CD4-positive, alpha-beta T cell treated with Interleukin-2 at 100 ng/mL for 4 hours (primary cell): ENCODE data around the gene ENPP6.

Experiments
- DNase-seq: peaks from one replicate; pipeline ENCODE4 v3.0.0-alpha.2; 2020; ENCODE audit warnings: low spot score

ENPP6 gene

GRCh38 chr4:184104419-184105101 lies 113.1 kb downstream of the ENPP6 start:
- no peak for DNase-seq

GRCh38 chr4:184103527-184104264 lies 114.0 kb downstream of the ENPP6 start:
- DNase-seq = no peak

- DNase-seq = no peak
Observed at GRCh38 chr4:184102927-184103326, 114.7 kb downstream of the ENPP6 start.

DNA sequence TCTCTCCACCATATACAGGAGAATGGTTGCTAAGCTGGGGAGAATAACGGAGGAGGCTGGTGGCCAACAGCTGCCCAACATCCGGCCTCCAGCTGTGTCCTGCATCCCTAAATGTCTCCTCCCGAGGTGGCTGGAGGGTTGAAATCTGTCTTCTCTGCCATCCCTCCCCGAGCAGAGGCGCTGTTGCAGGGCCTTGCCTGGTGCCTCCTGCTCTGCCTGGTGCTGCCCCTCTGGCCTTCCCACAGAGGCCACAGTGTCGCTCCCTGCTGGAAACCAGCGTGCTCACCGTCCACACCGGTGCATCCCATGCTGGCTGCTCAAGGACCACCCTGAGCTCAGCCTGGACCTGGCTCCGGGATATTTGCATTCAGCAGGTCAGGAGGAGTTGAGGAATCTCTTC lies 115.2 kb downstream of the ENPP6 start:
- DNase-seq = no peak

GRCh38 chr4:184101711-184102110 lies 116.0 kb downstream of the ENPP6 start:
- no peak for DNase-seq

- DNase-seq = no peak
Observed at GRCh38 chr4:184100297-184100885, 117.3 kb downstream of the ENPP6 start.

DNA sequence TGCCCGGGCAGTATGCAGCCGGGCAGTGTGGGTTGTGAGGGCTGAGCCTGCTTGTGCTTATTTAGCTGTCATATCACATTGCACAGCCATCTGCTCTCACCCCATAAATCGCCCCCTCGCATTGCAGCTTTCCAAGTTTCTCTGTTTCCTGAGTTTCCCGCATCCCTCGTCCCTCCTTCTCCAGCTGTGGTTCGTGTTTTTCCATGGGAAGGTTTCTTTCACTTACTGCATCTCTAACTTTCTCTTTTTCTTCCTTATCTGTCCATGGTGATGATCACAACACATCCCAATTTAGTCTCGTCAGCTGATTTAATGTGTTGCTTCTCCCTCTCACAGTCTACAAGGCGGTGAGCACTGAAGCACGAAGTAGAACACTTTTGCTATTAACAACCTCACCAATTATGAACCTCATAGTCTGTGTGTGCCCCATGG lies 118.1 kb downstream of the ENPP6 start:
- no peak for DNase-seq

DNA sequence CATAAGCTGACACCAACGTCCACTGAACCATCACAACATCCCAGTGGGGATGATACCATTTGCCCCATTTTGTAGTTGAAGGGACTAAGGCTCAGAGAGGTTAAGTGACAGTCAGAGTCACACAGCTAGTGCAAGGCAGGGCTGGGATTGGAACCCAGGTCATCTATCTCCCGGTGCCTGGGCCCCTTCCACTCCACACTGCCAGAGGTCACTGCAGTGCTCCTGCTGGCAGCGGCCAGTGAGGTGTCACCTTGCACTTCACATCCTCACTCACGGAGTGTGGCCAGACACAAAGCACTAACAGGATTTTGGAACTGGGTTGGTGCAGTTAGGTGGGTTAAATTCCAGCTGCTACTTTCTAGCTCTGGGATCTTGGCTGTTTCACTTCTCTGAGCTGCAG lies 118.7 kb downstream of the ENPP6 start:
- DNase-seq = no peak

- DNase-seq = no peak
Observed at GRCh38 chr4:184097815-184098214, 119.9 kb downstream of the ENPP6 start.

- no peak for DNase-seq
Observed at GRCh38 chr4:184097241-184097605, 120.5 kb downstream of the ENPP6 start.

GRCh38 chr4:184096561-184097240 lies 121.0 kb downstream of the ENPP6 start:
- DNase-seq = no peak

- no peak for DNase-seq
Observed at GRCh38 chr4:184094532-184095159, 123.0 kb downstream of the ENPP6 start.

- no peak for DNase-seq
Observed at GRCh38 chr4:184091986-184092385, 125.7 kb downstream of the ENPP6 start.

DNA sequence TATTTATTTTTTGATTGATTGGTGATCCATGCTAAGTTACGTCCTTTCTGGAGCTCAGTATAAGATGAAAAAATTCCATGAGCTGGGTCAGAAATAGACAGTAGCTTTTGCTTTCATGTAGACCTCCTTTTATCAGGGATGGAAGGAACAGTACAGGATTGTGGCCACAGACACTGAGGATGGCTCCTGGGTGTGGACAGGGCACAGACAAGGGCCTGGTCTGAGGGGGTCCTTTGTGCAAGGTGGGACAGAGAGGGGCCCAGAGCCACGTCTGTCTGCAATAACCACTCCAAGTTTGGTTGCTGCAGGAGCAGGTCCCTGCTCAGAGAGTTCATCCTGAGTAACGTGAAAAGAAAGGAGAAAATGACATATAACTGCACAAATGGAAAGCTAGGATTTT lies 127.1 kb downstream of the ENPP6 start:
- no peak for DNase-seq

- no peak for DNase-seq
Observed at GRCh38 chr4:184080674-184081073, 137.0 kb downstream of the ENPP6 start.

DNA sequence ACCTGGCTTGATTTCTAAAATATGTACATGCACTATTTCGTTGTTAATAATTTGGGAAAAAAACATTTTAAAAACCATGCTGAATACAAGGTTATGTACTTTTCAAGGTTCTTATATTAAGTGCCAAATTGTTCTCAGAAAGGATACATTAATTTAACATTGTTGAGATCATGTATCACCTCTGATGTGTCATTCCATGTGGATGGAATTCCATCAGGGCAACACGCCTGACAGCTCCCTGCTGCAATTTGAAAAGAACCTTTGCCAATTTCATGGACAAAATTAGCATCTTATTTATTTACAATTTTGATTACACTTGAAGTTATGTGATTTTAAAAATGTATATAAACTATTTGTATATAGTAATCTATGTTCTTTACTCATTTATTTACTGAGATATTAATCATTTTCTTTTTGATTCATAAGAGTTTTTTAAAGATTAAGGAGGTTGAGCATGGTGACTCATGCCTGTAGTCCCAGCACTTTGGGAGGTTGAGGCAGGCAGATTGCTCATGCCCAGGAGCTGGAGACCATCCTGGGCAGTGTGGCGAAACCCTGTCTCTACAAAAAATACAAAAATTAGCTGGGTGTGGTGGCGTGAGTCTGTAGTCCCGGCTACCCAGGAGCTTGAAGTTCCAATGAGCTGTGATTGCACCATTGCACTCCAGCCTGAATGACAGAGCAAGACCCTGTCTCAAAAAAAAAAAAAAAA lies 142.8 kb downstream of the ENPP6 start:
- no peak for DNase-seq

GRCh38 chr4:184067931-184068554 lies 149.6 kb downstream of the ENPP6 start:
- DNase-seq = no peak

GRCh38 chr4:184066584-184067300 lies 150.9 kb downstream of the ENPP6 start:
- DNase-seq = no peak

GRCh38 chr4:184064877-184065276 lies 152.8 kb downstream of the ENPP6 start:
- no peak for DNase-seq

- DNase-seq = no peak
Observed at GRCh38 chr4:184062769-184063168, 154.9 kb downstream of the ENPP6 start.

GRCh38 chr4:184061582-184061981 lies 156.1 kb downstream of the ENPP6 start:
- no peak for DNase-seq
